Small intestine (tissue), 7 donors: ENCODE data around the gene COL7A1. TPM values are rescaled to one million over a fixed set of nuclear protein-coding genes. Genes with fewer than 3 reads are reported as not detected.
"Not testable (repeated sequence)": the region's sequence is repeated elsewhere in the genome, so short reads cannot be mapped to it uniquely, and the experiment has no call there.

Experiments
- DNase-seq, 2 donors: peaks; one replicate each; pipeline versions ENCODE4 v3.0.0 to v3.0.0-alpha.2; 2013
- FAIRE-seq: peaks from 2 replicates; lab custom pipeline; 2012; peaks lifted over from hg19 to GRCh38; lab: Jason Lieb, UNC
- H3K27ac ChIP-seq, 3 donors: one replicate each; pipeline ENCODE4 v1.5.1; 2013; ENCODE audit warnings: low read length in 2 of 3, mild to moderate bottlenecking in 2 of 3, control low read depth in 1 of 3, inconsistent platforms in 1 of 3, low read depth in 1 of 3, moderate library complexity in 1 of 3
- H3K27me3 ChIP-seq, 3 donors: one replicate each; pipeline ENCODE4 v1.6.1; 2013; ENCODE audit warnings: low read length in 3 of 3, inconsistent platforms in 1 of 3; ENCODE audit not compliant: control insufficient read depth in 3 of 3, insufficient read depth in 3 of 3
- H3K36me3 ChIP-seq, 3 donors: one replicate each; pipeline ENCODE4 v1.6.1; 2013; ENCODE audit warnings: low read length in 3 of 3, inconsistent platforms in 1 of 3, low read depth in 1 of 3, mild to moderate bottlenecking in 1 of 3, moderate library complexity in 1 of 3; ENCODE audit not compliant: control insufficient read depth in 3 of 3, insufficient read depth in 2 of 3
- H3K4me1 ChIP-seq, 3 donors: one replicate each; pipeline ENCODE4 v1.6.1; 2013; ENCODE audit warnings: low read length in 2 of 3, inconsistent platforms in 1 of 3, low read depth in 1 of 3, mild to moderate bottlenecking in 1 of 3, moderate library complexity in 1 of 3; ENCODE audit not compliant: control insufficient read depth in 3 of 3, insufficient read depth in 2 of 3
- H3K4me3 ChIP-seq, 3 donors: one replicate each; pipeline ENCODE4 v1.5.1; 2013; ENCODE audit warnings: low read length in 3 of 3, control low read depth in 1 of 3, inconsistent platforms in 1 of 3, low read depth in 1 of 3, mild to moderate bottlenecking in 1 of 3, moderate library complexity in 1 of 3
- H3K9me3 ChIP-seq, 2 donors: one replicate each; pipeline ENCODE4 v1.6.1; 2013; ENCODE audit warnings: low read depth in 1 of 2, low read length in 1 of 2; ENCODE audit not compliant: control insufficient read depth in 2 of 2, insufficient read depth in 1 of 2
- WGBS, 3 donors: extraction: QIAGEN DNeasy Blood & Tissue Kit; methylation state at CpG; one replicate each; pipeline ENCODE4 v1.1.7; 2013; 5-methylcytosine and 5-hydroxymethylcytosine counted together
- polyA plus RNA-seq, 4 donors: library from polyadenylated mRNA; stranded (reverse) in 3 of 4; unstranded in 1 of 4; fragments of 200-250 nt in 3 of 4; fragments of 120-200 nt in 1 of 4; gene quantifications; one replicate each; pipeline versions ENCODE4 v1.2.1 to v1.2.3, GENCODE V29; 2013
- donor health status: healthy with polysubstance abuse.
- donor health status: control.
- donor health status: control.
- donor health status: Bipolar disorder and iron deficiency.
- donor health status: healthy.

Gene COL7A1
- polyA plus RNA-seq, 4 donors: 8.0 to 120 (median 19.3) TPM

DNA sequence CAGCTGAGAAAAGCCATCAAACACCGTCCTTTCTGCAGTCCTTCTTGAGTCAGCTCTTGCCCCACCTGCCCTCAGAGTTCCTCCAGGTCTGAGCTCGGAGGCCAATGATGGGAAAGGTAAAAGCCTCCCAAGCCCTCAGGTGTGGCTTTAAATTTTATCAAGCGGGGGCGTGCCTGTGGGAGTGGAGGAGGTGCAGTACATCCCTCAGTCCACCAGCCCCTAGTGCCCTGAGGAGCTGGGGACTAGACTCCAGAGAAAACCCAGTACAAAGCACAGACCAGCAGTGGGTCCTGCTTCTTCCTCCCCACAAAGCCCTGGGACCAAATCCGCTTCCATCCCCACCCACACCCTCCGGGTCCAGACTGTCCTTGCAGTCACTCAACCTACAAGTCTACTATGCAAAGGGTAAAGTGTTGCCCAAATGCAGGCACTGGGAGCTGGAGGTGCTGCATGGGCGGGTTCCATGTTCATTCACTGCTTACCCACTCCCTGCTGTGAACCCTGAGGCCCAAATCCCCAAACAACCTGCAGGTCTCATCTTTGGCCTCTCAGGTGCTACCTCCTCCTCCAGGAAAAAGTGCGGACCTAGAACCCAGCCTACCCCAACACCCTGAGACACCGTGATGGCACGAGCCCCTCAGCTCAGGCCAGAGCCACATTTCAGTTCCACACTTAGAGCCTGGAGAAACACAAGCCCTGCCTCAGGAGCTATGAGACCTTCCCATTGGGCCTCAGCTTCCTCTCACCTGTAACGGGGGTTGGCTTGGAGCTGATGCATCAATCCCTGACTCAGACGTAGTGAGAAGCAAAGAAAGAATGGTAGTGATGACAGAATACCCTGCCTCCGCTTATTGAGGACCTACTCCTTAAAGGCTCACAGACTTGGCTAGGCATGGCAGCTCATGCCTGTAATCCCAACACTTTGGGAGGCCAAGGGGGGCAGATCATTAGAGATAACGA, 41.0 kb downstream of the COL7A1 start:
- WGBS, 3 donors: 49 to 79% (median 49%) methylated on average over 14 of the region's 14 CpGs
- peak overlapping the region; percentile 6 to 75 (median 62) for H3K27ac ChIP-seq
- H3K9me3 ChIP-seq: no peaks in the 10 kb centered on the region
- FAIRE-seq: no peak
- peaks cover 0 to 22% (median 0%) of the 10 kb centered on the region in 3 donors for H3K36me3 ChIP-seq
- no peaks in the 10 kb centered on the region for H3K27me3 ChIP-seq
- H3K4me3 ChIP-seq: no peak overlapping the region
- H3K4me1 ChIP-seq: peaks cover 0 to 51% (median 2%) of the 10 kb centered on the region in 3 donors
- DNase-seq: peak in 1 of 2 donors; percentile 20

DNA sequence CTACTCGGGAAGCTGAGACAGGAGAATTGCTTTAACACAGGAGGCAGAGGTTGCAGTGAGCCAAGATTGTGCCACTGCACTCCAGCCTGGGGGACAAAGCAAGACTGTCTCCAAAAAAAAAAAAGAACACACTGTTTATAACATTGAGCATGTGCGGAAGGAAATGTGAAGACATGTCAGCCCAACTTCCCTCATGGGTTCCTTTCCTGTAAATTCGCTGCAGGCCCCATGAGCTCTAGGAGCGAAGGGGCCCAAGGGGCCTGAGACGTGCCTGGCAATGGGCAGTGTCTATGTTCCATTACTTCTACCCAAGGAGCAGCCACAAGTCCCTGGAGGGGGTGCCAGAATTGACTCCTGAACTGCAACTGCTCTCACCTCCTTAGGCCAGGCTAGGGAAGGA, 41.8 kb downstream of the COL7A1 start:
- WGBS, 3 donors: 64 to 78% (median 74%) methylated on average over 5 of the region's 5 CpGs
- H3K4me3 ChIP-seq: no peak overlapping the region
- no peaks in the 10 kb centered on the region for H3K9me3 ChIP-seq
- no peak for DNase-seq
- peaks cover 0 to 30% (median 0%) of the 10 kb centered on the region in 3 donors for H3K36me3 ChIP-seq
- peak overlapping the region; percentile 42 to 75 (median 62) for H3K27ac ChIP-seq
- no peak for FAIRE-seq
- peaks cover 0 to 51% (median 2%) of the 10 kb centered on the region in 3 donors for H3K4me1 ChIP-seq
- no peaks in the 10 kb centered on the region for H3K27me3 ChIP-seq

DNA sequence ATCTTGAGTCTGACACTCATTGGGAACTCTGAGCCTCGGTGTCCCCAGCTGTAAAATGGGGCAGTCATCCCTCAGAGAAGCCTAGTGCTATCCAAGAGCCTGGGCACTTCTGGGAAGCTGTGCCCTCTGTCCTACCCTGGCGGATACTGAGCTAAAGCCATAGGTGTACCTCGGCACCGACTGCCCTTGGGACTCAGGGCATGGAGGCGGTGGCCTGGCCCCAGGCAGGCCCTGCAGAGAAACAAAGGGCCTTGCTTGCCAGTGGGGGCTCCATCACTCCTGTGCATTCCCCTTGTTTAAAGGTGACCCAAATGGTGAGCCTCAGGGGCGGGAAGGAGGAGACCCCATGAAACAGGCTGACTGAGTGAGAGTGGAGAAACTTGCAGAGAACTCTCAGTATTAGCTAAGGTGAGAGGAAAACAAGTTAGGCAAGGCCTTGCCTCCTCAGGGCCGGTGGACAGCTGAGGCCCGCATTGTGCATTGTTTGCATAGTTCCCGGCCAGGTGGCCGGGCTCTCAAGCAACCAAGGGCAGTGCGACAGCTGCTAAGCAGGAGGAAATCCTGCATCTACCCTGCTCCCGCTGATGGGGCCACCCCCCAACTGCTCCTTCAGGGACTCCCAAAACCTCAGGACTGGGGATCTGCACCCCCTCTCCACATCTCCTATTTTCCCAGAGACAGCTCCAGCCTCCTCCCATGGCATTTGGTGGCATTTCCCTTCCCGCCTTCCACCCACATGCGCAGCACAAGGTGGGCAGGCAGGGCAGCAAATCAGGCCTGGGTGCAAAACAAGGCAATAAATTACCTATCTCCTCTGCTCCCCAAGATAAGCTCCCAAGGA, 42.8 kb downstream of the COL7A1 start:
- 31 to 64% (median 50%) methylated on average over 14 of the region's 14 CpGs for WGBS, 3 donors
- peak overlapping the region; percentile 2 to 75 (median 17) for H3K27ac ChIP-seq
- H3K36me3 ChIP-seq: peaks cover 0 to 40% (median 0%) of the 10 kb centered on the region in 3 donors
- peaks cover 0 to 48% (median 2%) of the 10 kb centered on the region in 3 donors for H3K4me1 ChIP-seq
- no peaks in the 10 kb centered on the region for H3K27me3 ChIP-seq
- FAIRE-seq (no peak), DNase-seq (peak in 1 of 2 donors; percentile 69)
- H3K4me3 ChIP-seq: no peak overlapping the region
- H3K9me3 ChIP-seq: no peaks in the 10 kb centered on the region

DNA sequence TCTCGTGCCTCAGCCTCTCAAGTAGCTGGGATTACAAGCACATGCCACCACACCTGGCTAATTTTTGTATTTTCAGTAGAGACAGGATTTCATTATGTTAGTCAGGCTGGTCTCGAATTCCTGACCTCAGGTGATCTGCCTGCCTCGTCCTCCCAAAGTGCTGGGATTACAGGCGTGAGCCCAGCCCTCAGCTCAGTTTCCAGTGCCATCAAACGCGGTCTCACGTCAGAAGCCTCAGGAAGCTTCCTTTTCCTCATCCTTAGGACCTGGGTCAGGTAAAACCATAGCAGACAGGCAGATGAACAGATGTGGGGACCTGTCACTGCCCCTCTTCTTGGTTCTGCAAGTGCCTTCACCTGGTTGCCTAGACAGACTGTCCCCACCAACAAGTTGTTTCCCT, 43.5 kb downstream of the COL7A1 start:
- not testable (repeated sequence) for H3K27me3 ChIP-seq, H3K4me3 ChIP-seq, H3K9me3 ChIP-seq, DNase-seq, FAIRE-seq
- peaks cover 0 to 42% (median 3%) of the 10 kb centered on the region in 3 donors for H3K36me3 ChIP-seq
- 71 to 88% (median 78%) methylated on average over 7 of the region's 7 CpGs for WGBS, 3 donors
- H3K4me1 ChIP-seq: peaks cover 0 to 45% (median 2%) of the 10 kb centered on the region in 3 donors
- H3K27ac ChIP-seq: peak overlapping the region in 2 of 3 donors; percentile 0 to 75

DNA sequence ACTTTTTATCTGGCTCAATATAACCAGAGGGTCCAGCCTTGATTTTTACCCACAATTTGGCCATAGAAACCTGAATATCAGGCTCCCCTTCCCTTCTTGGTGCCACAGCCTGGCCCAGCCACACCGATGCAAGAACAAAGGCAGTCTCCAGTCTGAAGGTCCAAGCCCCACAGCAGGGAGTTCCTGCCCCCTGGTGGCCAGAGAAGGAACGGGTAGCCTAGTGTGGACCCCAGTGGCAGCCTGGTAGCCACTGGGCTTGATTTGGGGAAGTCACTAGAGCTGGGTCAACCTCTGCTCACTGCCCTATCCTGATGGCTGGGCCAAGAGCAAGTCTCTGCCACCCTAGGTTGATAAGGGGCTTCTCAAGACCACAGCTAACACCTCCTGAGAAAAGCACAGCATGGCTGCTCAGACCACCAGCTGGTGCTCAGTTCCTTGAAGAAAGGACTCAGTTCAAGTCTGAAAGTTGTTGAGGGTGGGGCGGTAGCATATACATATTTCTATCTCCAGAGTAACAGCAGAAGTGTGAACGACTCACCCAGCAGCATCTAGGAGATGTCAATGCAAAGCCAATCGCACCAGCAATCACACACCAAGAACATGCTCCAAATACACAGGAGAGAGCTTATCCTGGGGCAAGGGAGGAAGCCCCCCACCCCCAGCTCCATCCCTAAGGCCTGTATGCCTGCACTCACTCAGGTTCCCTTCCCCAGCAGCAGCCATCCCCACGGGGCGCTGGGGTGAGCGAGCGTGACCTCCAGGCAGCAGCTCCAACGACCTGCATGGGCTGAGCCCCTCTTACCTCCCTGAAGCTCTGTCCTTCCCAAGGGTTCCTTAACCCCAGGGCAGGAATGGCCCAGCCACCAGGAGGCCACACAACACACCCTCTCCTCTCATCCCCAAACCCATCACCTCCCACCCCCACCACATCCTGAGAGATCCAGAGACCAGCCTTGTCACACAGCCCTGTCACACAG, 46.1 kb downstream of the COL7A1 start:
- FAIRE-seq: no peak
- Histone ChIP-seq H3K4me1 (peaks cover 0 to 23% (median 2%) of the 10 kb centered on the region in 3 donors), H3K36me3 (peaks cover 0 to 49% (median 6%) of the 10 kb centered on the region in 3 donors), H3K9me3 (no peaks in the 10 kb centered on the region), H3K27ac (no peak overlapping the region), H3K4me3 (no peak overlapping the region), H3K27me3 (no peaks in the 10 kb centered on the region)
- 58 to 65% (median 60%) methylated on average over 7 to 10 of the region's 10 CpGs for WGBS, 3 donors
- peak; percentile 79 to 83 for DNase-seq

DNA sequence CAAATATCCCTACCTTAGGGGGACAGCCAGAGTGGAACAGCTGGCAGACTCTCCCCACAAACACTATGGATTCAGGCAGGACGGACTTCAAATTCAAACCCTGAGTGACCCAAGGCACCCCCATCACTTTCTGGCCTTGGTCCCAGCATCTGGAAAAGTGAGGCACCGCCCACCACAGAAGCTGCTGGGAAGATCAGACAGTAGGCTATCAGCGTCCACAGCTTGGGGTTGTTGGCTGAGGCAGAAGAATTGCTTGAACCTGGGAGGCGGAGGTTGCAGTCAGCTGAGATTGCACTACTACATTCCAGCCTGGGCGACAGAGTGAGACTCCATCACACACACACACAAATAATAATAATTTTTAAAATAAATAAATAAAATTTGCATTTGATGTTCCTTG, 47.0 kb downstream of the COL7A1 start:
- no peak for DNase-seq
- peaks cover 0 to 54% (median 6%) of the 10 kb centered on the region in 3 donors for H3K36me3 ChIP-seq
- no peaks in the 10 kb centered on the region for H3K27me3 ChIP-seq
- peaks cover 0 to 15% (median 0%) of the 10 kb centered on the region in 3 donors for H3K4me1 ChIP-seq
- WGBS, 3 donors: 85 to 91% (median 89%) methylated on average over 5 of the region's 5 CpGs
- no peak overlapping the region for H3K27ac ChIP-seq
- no peaks in the 10 kb centered on the region for H3K9me3 ChIP-seq
- no peak overlapping the region for H3K4me3 ChIP-seq
- no peak for FAIRE-seq

DNA sequence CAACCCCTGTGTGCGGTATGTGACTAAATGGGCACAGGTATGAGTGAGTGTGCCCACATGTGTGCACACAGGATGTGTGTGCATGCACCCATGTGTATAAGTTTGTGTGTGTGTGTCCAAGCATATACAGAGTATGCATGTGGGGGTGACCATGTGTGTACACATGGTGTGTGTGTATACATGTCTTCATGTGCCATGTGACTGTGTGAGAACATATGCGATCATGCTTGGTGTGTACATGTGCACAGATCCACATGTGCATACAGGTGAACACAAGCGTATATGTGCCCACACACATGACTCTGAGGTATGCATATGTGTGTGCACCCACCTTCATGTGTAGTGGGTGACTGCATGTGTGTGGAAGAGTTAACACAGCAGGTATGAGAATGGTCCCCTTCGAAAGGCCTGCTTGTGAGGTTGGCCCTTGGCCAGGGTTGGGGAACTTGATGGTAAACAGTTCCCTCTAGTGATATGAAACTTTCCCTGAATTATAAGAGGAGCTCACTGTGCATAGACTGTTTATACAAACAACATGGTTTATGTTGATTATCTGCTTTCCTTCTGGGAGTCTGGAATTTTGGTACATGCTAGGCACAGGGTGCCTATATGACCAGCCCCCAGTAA, 48.8 kb downstream of the COL7A1 start:
- Histone ChIP-seq H3K36me3 (peaks cover 0 to 53% (median 6%) of the 10 kb centered on the region in 3 donors), H3K9me3 (no peaks in the 10 kb centered on the region), H3K4me1 (no peaks in the 10 kb centered on the region), H3K27ac (no peak overlapping the region), H3K27me3 (no peaks in the 10 kb centered on the region), H3K4me3 (no peak overlapping the region)
- DNase-seq: no peak
- FAIRE-seq: no peak
- 81 to 90% (median 87%) methylated on average over 4 of the region's 4 CpGs for WGBS, 3 donors
